SK-N-SH treated with all-trans-retinoic acid at 6 μM for 48 hours (cell line): ENCODE results near the gene MNT.

Experiments used
- ARNTL ChIP-seq: fragments of 450-650 bp; formaldehyde crosslinking; IDR thresholded peaks from 2 replicates; pipeline ENCODE4 v1.5.0; 2020; ENCODE audit warnings: low read depth, mild to moderate bottlenecking, moderate library complexity, borderline replicate concordance
- ESRRG ChIP-seq: fragments of 250-450 bp; sonication (Bioruptor Pico); IDR thresholded peaks from 2 replicates; pipeline ENCODE4 v1.6.1; 2021; ENCODE audit warnings: mild to moderate bottlenecking
- PATZ1 ChIP-seq: fragments of 250-450 bp; sonication (Bioruptor Pico); IDR thresholded peaks from 2 replicates; pipeline ENCODE4 v1.8.0; 2020; ENCODE audit warnings: mild to moderate bottlenecking, moderate library complexity, borderline replicate concordance
- PPARA ChIP-seq: fragments of 250-450 bp; sonication (Bioruptor Pico); IDR thresholded peaks from 2 replicates; pipeline ENCODE4 v1.5.0; 2020; ENCODE audit warnings: mild to moderate bottlenecking, borderline replicate concordance
- RARB ChIP-seq: fragments of 250-450 bp; sonication (Bioruptor Pico); IDR thresholded peaks from 2 replicates; pipeline ENCODE4 v1.8.0; 2021; ENCODE audit warnings: mild to moderate bottlenecking, moderate library complexity
- TCF4 ChIP-seq: fragments of 250-450 bp; sonication (Bioruptor Pico); IDR thresholded peaks from 2 replicates; pipeline ENCODE4 v1.8.0; 2021; ENCODE audit warnings: mild to moderate bottlenecking, moderate library complexity, borderline replicate concordance
- ZC3H10 ChIP-seq: fragments of 250-450 bp; sonication (Bioruptor Pico); IDR thresholded peaks from 2 replicates; pipeline ENCODE4 v1.5.1; 2021; ENCODE audit warnings: mild to moderate bottlenecking, moderate library complexity
- ZFP30 ChIP-seq: fragments of 450-650 bp; formaldehyde crosslinking; IDR thresholded peaks from 2 replicates; pipeline ENCODE4 v1.5.0; 2022; ENCODE audit warnings: mild to moderate bottlenecking, moderate library complexity
- TF ChIP-seq, protein P1 (sequence below): fragments of 250-450 bp; sonication (Bioruptor Pico); IDR thresholded peaks from 2 replicates; pipeline ENCODE4 v1.5.1; 2020; ENCODE audit warnings: low read depth, mild to moderate bottlenecking, moderate library complexity
- TF ChIP-seq, protein P2 (sequence below): fragments of 250-450 bp; sonication (Bioruptor Pico); IDR thresholded peaks from 2 replicates; pipeline ENCODE4 v1.8.0; 2021; ENCODE audit warnings: low read depth, mild to moderate bottlenecking, moderate library complexity, borderline replicate concordance

DNA sequence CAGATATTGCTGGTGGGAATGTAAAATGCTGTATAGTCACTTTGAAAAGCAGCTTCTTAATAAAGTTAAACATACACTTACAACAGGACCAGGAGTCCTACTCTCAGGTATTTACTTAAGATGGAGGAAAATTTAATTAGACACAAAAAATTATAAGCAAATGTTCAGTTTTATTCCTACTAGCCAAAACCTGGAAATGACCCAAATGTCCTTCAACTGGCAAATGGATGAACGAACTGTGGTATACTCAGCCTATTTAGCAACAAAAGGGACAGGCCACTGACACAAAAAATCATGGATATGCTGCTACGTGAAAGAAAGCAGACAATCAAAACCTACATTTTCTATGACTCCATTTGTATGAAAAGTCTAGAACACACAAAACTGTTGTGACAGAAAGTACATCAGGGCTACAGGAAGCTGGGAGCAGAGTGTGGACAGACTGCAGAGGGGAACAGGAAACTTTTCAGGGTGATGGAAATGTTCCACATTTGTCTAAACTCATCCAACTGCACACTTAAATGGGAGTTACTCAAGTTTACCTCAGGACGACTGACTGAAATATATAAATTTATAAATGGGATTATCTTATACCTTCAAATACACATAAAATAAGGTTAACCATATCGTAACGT lies 49.3 kb upstream of the MNT start:
- TF ChIP-seq TCF4 (CRISPR knock-in tag): no peak
- TF ChIP-seq ARNTL (CRISPR knock-in tag): no peak
- TF ChIP-seq RARB (CRISPR knock-in tag): no peak
- no peak for TF ChIP-seq PATZ1 (CRISPR knock-in tag)
- TF ChIP-seq PPARA (CRISPR knock-in tag): no peak
- TF ChIP-seq ZC3H10 (CRISPR knock-in tag): no peak
- TF ChIP-seq, protein P1, sequence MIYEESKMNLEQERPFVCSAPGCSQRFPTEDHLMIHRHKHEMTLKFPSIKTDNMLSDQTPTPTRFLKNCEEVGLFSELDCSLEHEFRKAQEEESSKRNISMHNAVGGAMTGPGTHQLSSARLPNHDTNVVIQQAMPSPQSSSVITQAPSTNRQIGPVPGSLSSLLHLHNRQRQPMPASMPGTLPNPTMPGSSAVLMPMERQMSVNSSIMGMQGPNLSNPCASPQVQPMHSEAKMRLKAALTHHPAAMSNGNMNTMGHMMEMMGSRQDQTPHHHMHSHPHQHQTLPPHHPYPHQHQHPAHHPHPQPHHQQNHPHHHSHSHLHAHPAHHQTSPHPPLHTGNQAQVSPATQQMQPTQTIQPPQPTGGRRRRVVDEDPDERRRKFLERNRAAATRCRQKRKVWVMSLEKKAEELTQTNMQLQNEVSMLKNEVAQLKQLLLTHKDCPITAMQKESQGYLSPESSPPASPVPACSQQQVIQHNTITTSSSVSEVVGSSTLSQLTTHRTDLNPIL (CRISPR knock-in tag): no peak
- TF ChIP-seq ZFP30: no peak
- TF ChIP-seq, protein P2, sequence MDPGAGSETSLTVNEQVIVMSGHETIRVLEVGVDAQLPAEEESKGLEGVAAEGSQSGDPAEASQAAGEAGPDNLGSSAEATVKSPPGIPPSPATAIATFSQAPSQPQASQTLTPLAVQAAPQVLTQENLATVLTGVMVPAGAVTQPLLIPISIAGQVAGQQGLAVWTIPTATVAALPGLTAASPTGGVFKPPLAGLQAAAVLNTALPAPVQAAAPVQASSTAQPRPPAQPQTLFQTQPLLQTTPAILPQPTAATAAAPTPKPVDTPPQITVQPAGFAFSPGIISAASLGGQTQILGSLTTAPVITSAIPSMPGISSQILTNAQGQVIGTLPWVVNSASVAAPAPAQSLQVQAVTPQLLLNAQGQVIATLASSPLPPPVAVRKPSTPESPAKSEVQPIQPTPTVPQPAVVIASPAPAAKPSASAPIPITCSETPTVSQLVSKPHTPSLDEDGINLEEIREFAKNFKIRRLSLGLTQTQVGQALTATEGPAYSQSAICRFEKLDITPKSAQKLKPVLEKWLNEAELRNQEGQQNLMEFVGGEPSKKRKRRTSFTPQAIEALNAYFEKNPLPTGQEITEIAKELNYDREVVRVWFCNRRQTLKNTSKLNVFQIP (CRISPR knock-in tag): no peak
- TF ChIP-seq ESRRG (CRISPR knock-in tag): no peak
